ENCODE results near the gene SDC4. TPM values are rescaled to one million over a fixed set of nuclear protein-coding genes. Genes with fewer than 3 reads are reported as not detected.

SDC4 gene
- total and polyA plus RNA-seq, 8 donors = 183 to 329 (median 206) TPM

DNA sequence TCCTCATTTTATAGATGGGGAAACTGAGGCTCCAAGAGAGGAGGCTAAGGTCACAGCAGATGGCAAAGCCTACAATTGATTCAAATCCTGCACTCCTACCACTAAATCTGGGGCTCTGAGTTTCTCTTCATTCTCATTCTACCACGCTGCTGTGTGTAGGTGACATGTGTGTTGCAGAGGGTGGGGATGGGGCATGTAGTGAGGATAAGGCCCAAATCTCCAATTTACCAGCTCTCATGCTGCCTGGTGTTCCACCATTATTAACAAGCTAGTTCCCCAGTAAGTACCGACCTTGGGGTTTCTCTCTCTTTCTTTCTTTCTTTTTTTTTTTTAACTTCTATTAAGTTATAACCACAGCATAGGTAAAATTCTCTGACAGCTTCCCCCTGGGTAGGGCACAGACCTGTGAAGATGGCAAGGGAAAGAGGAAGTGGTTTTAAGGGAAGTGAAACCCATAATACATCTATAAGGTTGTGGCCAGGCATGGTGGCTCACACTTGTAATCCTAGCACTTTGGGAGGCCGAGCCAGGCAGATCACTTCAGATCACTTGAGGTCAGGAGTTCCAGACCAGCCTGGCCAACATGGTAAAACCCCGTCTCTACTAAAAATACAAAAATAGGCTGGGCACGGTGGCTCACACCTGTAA lies 27.2 kb downstream of the SDC4 start:
- intact Hi-C loops (cut with DNase I) = loop anchor here in 1 of 2 donors (5.0 to 10.0 kb wide), 2 partner anchors 116 to 454 kb away; no protein-coding TSS in a partner anchor
- ATAC-seq (no peak), DNase-seq (no peak)
- Histone ChIP-seq H3K4me1 (peaks cover 0 to 21% of the 10 kb centered on the region in 2 donors), H3K4me3 (no peak overlapping the region), H3K36me3 (peaks cover 0 to 20% of the 10 kb centered on the region in 2 donors), H3K27me3 (peaks cover 8 to 19% of the 10 kb centered on the region in 2 donors), H3K9me3 (no peaks in the 10 kb centered on the region), H3K27ac (no peak overlapping the region)
- TF ChIP-seq, protein P1, sequence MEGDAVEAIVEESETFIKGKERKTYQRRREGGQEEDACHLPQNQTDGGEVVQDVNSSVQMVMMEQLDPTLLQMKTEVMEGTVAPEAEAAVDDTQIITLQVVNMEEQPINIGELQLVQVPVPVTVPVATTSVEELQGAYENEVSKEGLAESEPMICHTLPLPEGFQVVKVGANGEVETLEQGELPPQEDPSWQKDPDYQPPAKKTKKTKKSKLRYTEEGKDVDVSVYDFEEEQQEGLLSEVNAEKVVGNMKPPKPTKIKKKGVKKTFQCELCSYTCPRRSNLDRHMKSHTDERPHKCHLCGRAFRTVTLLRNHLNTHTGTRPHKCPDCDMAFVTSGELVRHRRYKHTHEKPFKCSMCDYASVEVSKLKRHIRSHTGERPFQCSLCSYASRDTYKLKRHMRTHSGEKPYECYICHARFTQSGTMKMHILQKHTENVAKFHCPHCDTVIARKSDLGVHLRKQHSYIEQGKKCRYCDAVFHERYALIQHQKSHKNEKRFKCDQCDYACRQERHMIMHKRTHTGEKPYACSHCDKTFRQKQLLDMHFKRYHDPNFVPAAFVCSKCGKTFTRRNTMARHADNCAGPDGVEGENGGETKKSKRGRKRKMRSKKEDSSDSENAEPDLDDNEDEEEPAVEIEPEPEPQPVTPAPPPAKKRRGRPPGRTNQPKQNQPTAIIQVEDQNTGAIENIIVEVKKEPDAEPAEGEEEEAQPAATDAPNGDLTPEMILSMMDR (IDR thresholded peaks at IDR 0.05) = no peak

DNA sequence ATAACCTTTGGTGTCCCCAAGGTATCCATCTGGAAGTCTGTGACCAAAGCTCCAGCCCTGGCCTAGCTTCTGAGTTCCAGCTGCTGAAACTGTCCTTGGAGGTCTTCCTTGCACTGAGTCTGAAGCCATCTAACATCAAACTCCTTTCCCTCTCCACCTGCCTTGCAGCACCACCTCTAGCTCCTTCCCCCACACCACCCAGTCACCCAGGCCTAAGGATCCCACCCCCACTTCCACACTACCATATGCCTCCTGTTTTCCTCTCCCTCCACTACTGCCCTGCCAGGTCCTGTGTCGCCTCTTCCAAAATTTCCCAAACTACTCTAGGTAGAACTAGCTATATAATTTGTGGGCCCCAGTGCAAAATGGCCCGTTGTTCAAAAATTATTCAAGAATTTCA lies 29.3 kb downstream of the SDC4 start:
- ATAC-seq = no peak
- TF ChIP-seq, protein P1 (IDR thresholded peaks at IDR 0.05) = no peak
- Histone ChIP-seq H3K4me3 (no peak overlapping the region), H3K9me3 (no peaks in the 10 kb centered on the region), H3K4me1 (peaks cover 0 to 21% of the 10 kb centered on the region in 2 donors), H3K36me3 (no peaks in the 10 kb centered on the region), H3K27me3 (peaks cover 19 to 41% of the 10 kb centered on the region in 2 donors), H3K27ac (no peak overlapping the region)
- no peak for DNase-seq
- intact Hi-C loops (cut with DNase I) = no loop called here

DNA sequence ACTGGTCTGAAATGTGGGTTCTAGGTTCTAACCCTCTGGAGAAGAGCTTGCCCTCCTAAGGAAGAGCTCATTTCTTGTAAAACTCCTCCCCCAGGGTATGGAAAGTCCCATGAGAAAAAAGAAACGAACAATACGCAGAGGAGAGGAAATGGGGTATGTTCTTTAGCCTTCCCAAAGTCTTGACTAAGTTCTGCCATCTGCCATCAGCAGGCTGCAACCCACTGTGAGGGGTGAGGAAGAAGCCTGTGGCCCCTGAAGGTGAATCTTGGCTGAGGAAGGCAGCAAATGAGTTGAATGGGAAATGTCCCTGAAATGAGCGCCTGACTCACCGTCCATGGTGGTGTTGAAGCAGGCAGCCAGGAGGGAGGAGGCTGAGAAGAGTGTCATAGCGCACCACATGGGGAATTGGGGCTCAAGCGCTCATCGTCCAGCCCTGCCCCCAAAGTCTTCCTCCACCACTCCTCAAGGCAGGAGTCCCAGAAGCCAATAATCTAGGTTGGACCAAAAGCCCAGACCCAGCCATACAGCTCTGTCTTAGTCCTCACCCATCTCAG lies 29.8 kb downstream of the SDC4 start:
- intact Hi-C loops (cut with DNase I) = no loop called here
- H3K9me3 ChIP-seq = no peaks in the 10 kb centered on the region
- H3K27me3 ChIP-seq = peaks cover 19 to 45% of the 10 kb centered on the region in 2 donors
- H3K27ac ChIP-seq = no peak overlapping the region
- H3K4me1 ChIP-seq = peaks cover 0 to 19% of the 10 kb centered on the region in 2 donors
- H3K36me3 ChIP-seq = no peaks in the 10 kb centered on the region
- DNase-seq = no peak
- H3K4me3 ChIP-seq = no peak overlapping the region
- TF ChIP-seq, protein P1 (IDR thresholded peaks at IDR 0.05) = no peak
- no peak for ATAC-seq

DNA sequence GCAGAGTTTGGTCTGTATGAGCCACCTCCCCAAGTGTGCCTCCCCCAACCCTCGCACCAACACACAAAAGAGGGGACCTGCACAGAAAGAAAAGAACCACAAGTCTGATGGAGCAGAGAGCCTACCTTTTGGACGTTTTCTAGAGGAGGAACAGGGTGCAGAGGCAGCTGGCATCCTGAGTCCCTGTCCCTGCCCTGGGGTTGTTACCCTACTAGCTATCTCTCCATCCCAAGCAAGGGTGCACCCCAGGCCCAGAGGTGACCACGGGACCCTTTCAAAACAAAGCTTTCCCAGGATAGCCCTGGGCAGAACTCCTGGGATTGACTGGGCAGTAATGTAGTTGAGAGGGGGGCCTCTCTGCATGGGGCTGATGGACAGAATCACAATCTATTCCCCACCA lies 30.4 kb downstream of the SDC4 start:
- intact Hi-C loops (cut with DNase I) = no loop called here
- peaks cover 0 to 14% of the 10 kb centered on the region in 2 donors for H3K4me1 ChIP-seq
- no peak overlapping the region for H3K27ac ChIP-seq
- no peak for ATAC-seq
- H3K9me3 ChIP-seq = no peaks in the 10 kb centered on the region
- H3K4me3 ChIP-seq = no peak overlapping the region
- TF ChIP-seq, protein P1 (IDR thresholded peaks at IDR 0.05) = no peak
- H3K36me3 ChIP-seq = no peaks in the 10 kb centered on the region
- DNase-seq = no peak
- peaks cover 19 to 52% of the 10 kb centered on the region in 2 donors for H3K27me3 ChIP-seq

DNA sequence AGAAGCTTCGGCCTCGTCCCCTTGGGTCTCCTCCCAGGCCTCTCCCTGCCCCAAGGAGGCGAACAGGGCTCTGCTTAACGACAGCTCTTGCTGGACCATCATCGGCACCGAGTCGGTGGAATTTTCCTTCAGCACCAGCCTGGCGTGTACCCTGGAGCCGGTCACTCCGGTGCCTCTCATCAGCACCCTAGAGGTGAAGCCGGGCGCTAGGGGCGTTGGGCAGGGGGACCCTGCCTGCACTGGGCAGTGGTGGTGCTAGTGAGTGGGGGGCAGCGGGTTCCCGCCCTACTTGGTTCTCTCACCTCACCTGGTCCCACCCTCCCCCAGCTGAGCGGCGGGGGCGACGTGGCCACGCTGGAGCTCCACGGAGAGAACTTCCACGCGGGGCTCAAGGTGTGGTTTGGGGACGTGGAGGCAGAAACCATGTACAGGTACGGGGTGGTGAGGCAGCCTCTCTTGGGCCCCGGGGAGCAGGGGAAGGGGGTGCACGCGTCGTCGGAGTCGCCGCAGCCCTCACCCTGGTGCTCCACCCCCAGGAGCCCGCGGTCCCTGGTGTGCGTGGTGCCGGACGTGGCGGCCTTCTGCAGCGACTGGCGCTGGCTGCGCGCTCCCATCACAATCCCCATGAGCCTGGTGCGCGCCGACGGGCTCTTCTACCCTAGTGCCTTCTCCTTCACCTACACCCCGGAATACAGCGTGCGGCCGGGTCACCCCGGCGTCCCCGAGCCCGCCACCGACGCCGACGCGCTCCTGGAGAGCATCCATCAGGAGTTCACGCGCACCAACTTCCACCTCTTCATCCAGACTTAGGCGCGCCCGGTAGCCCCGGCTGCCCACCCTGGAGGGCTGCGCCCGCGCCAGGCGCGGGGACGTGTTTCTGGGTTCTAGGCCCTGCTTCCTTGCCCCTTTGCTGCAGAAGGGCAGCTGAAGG lies 31.8 kb downstream of the SDC4 start:
- Histone ChIP-seq H3K27ac (no peak overlapping the region), H3K27me3 (peaks cover 29 to 66% of the 10 kb centered on the region in 2 donors), H3K4me1 (peaks cover 0 to 19% of the 10 kb centered on the region in 2 donors), H3K9me3 (no peaks in the 10 kb centered on the region), H3K4me3 (no peak overlapping the region), H3K36me3 (no peaks in the 10 kb centered on the region)
- DNase-seq (no peak), ATAC-seq (no peak)
- TF ChIP-seq, protein P1 (IDR thresholded peaks at IDR 0.05) = no peak
- intact Hi-C loops (cut with DNase I) = no loop called here

Data from left lung (tissue), 10 donors.